T follicular helper cell (primary cell): ENCODE results near the gene PCNX1.
"Not testable (repeated sequence)": the region's sequence is repeated elsewhere in the genome, so short reads cannot be mapped to it uniquely, and the experiment has no call there.

Source experiments
- DNase-seq: peaks from one replicate; pipeline ENCODE4 v3.0.0-alpha.2; 2020; ENCODE audit warnings: low read depth

The PCNX1 gene

GRCh38 chr14:70916300-70916699 lies 9.0 kb downstream of the PCNX1 start:
- no peak for DNase-seq

- no peak for DNase-seq
Measured at GRCh38 chr14:70916799-70917198, 9.5 kb downstream of the PCNX1 start.

DNA sequence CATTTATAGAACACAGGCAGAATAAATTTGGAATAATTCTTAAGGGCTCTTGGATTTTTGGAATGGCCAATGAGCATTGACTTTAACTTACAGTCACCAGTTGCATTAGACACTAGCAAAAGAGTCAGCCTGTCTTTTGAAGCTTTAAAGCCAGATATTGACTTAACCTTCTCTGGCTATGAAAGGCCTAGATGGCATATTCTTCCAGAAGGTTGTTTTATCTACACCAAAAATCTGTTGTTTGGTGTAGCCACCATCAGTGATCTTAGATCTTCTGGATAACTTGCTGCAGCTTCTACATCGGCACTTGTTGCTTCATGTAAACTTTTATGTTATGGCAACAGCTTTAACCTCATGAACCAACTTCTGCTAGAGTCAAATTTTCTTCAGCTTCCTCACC lies 10.4 kb downstream of the PCNX1 start:
- no peak for DNase-seq

GRCh38 chr14:70919774-70920173 lies 12.5 kb downstream of the PCNX1 start:
- DNase-seq = no peak

- DNase-seq = no peak
Measured at GRCh38 chr14:70920608-70921007, 13.3 kb downstream of the PCNX1 start.

DNA sequence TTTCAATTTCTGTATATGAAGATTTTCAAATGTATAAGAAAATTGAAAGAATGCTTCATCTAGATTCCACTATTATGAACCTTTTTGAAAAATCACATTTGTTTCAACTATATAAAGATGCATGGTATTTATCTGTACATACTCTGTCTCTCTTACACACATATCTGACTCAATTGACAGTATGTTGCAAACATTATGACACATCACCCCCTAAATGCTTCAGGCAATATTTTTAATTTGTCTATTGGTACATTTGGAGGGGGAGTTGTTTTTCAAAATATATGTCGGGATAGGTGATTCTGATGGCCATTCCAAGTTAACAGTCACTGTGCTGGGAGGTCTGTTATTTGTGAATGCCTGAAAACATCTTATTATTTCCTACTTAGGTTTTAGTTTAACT lies 14.4 kb downstream of the PCNX1 start:
- DNase-seq = no peak

DNA sequence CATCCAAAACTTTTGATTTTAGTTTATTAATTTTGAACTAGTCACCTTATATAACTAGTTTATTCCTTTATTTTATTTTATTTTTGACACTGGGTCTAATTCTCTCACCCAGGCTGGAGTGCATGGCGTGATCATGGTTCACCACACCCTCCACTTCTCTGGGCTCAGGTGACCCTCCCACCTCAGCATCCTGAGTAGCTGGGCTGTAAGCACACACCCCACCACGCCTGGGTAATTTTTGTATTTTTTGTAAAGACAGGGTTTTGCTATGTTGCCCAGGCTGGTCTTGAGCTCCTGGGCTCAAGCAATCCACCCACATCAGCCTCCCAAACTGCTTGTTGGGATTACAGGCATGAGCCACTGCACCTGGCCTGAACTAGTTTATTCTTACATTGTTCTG lies 17.3 kb downstream of the PCNX1 start:
- DNase-seq = no peak

GRCh38 chr14:70926235-70926830 lies 19.1 kb downstream of the PCNX1 start:
- DNase-seq = no peak

GRCh38 chr14:70931008-70931407 lies 23.7 kb downstream of the PCNX1 start:
- no peak for DNase-seq

- DNase-seq = no peak
Measured at GRCh38 chr14:70934084-70934483, 26.8 kb downstream of the PCNX1 start.

DNA sequence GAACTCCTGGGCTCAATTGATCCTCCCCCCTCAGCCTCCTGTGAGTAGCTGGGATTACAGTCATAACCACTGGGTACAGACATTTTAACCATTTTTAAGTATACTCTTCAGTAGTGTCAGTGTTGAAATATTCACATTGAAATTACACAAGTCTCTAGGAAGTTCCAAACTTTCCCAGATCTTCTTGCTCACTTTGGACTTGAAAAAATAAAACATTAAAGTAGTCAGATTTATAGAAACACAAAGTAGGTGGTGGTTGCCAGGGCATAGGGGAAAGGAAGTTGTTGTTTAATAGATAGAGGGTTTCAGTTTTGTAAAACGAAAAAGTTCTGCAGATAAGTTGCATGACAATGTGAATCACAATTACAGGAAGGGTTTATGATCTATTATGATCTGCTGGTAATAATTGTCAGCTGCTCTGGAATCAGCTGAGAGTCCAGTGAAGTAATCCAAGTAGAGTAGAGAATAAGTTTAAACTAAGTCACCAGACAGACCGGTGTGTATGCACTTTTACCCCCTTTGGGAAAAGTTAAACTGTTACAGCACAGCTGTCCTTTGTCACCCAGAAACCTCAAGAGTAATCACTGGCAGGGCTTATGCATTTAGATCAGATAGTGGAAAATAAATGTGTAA lies 27.4 kb downstream of the PCNX1 start:
- no peak for DNase-seq

GRCh38 chr14:70935135-70935534 lies 27.9 kb downstream of the PCNX1 start:
- DNase-seq = no peak

- DNase-seq = not testable (repeated sequence)
Measured at GRCh38 chr14:70939693-70940092, 32.4 kb downstream of the PCNX1 start.

GRCh38 chr14:70941637-70942341 lies 34.5 kb downstream of the PCNX1 start:
- peak; percentile 67 for DNase-seq

- DNase-seq = no peak
Measured at GRCh38 chr14:70942342-70942706, 35.1 kb downstream of the PCNX1 start.

DNA sequence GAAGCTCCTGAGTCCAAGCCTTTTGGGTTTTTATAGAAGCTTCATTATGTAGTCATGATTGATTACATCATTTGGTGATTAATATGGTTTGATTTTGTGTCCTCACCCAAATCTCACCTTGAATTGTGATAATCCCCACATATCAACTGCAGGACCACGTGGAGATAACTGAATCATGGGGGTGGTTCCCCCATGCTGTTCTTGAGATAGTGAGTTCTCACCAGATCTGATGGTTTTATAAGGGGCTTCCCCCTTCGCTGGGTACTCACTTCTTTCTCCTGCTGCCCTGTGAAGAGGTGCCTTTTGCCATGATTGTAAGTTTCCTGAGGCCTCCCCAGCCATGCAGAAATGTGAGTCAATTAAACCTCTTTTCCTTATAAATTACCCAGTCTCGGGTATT lies 35.5 kb downstream of the PCNX1 start:
- not testable (repeated sequence) for DNase-seq

DNA sequence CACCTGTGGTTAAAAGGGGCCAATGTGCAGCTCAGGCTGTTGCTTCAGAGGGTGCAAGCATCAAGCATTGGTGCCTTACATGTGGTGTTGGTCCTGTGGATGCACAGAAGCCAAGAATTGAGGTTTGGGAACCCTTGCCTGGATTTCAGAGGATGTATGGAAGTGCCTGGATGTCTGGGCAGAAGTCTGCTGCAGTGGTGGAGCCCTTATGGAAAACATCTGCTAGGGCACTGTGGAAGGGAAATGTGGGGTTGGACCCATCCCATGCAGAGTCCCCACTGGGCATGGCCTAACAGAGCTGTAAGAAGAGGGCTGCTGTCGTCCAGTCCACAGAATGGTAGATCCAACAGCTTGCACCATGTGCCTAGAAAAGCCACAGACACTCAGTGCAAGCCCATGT lies 36.6 kb downstream of the PCNX1 start:
- no peak for DNase-seq

DNA sequence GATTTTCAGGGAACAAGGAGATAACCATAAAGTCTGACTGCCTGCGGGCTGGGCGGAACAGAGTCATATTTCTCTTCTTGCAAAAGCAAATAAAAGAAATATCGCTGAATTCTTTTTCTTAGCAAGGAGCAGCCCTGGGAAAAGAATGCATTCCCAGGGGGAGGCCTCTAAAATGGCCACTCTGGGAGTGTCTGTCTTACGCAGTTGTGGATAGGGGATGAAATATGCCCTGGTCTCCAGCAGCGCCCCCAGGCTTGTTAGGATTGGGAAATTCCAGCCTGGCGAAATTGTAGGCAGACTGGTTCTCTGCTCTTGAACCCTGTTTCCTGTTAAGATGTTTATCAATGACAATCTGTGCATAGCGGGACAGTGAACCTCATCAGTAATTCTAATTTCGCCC lies 40.5 kb downstream of the PCNX1 start:
- no peak for DNase-seq

GRCh38 chr14:70952485-70952884 lies 45.2 kb downstream of the PCNX1 start:
- DNase-seq = no peak

GRCh38 chr14:70954068-70954467 lies 46.8 kb downstream of the PCNX1 start:
- no peak for DNase-seq

DNA sequence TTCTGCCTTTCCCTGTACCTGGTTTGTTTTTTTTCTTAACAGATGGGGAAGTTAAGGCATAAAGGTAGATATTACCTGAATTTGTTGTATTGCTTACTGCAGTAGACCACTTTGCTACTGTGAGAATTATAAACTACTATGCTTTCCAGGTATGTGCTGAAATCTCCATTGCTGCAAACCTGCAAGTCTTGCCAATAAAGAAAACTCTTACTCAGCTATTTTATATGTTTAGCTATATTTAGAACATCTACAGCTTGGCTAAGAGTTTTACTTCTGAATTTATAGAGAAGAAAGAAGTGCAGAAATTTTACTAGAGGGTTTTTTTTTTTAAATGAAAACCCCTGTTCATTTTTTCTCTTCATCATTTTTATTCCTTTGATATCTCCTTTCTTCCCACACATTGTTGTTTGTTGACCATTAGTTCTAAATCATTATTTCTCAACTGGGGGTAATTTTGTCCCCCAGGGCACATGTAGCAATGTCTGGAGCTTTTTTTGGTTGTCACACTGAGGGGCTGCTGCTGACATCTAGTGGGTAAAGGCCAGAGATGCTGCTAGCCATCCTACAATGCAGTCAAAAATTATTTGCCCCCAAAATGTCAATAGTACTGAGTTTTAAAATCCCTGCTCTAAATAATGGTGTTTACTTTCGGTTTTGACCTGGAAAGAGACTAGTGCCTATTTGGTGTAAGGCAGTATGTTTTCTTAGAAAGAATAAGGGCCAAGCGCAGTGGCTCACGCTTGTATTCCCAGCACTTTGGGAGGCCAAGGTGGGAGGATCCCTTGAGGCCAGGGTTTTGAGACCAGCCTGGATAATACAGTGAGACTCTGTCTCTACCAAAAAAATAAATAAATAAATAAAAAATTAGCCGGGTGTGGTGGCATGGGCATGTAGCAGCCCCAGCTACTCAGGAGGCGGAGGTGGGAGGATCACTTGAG lies 48.6 kb downstream of the PCNX1 start:
- peak; percentile 35 for DNase-seq

- DNase-seq = no peak
Measured at GRCh38 chr14:70956511-70956910, 49.3 kb downstream of the PCNX1 start.
